NT2/D1 (cell line): ENCODE data around the gene APOLD1.

ENCODE experiments used
- SUZ12 ChIP-seq: IDR thresholded peaks from 2 replicates; pipeline ENCODE4 v1.6.1; 2011; ENCODE audit not compliant: insufficient read length, insufficient read depth; ENCODE audit errors: extremely low read depth
- YY1 ChIP-seq: IDR thresholded peaks from 2 replicates; pipeline ENCODE4 v1.6.1; 2011; ENCODE audit not compliant: insufficient read length, insufficient read depth

DNA sequence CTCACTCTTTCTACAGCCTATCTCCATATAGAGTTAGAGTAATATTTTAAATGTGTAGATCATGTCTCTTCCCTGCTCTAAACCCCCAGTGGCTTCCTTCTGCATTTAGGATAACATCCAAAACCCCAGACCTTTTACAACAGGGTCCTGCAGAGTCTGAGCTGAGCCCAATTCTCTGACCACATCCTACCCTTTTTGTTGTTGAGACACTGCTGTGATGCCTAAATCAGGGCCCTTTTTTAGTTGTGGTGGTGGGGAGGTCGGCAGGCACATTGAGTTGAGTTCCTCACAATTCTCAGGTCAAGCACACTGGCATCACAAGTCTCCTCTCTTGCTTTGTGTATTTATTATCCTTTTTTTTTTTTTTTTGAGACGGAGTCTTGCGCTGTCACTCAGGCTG is 25.9 kb downstream of the APOLD1 start:
- TF ChIP-seq YY1: no peak
- no peak for TF ChIP-seq SUZ12
